NCI-H1417 treated with DMSO at 0.1 percent for 48 hours (cell line): ENCODE measurements around the gene ZBTB5.

Experiments used
- DNase-seq: peaks from one replicate; lab custom pipeline; 2025; lab: John Stamatoyannopoulos, UW

ZBTB5 gene

GRCh38 chr9:37422289-37423104, 42.8 kb downstream of the ZBTB5 start, which contains the start of gene GRHPR:
Gene GRHPR, plus strand, starts transcription at chr9:37422696. Its CDS starts 55 bp downstream, at chr9:37422751.
- DNase-seq = peak; percentile 8

- no peak for DNase-seq
These were observed 43.3 kb downstream of the ZBTB5 start for GRCh38 chr9:37421914-37422288.

GRCh38 chr9:37420271-37421215, 44.7 kb downstream of the ZBTB5 start:
- no peak for DNase-seq

GRCh38 chr9:37419204-37419603, 46.0 kb downstream of the ZBTB5 start:
- no peak for DNase-seq

- DNase-seq = no peak
These were observed 47.2 kb downstream of the ZBTB5 start for GRCh38 chr9:37417857-37418618.

- DNase-seq = no peak
These were observed 47.9 kb downstream of the ZBTB5 start for GRCh38 chr9:37417252-37417803.

- DNase-seq = no peak
These were observed 50.1 kb downstream of the ZBTB5 start for GRCh38 chr9:37415011-37415719.

- no peak for DNase-seq
These were observed 50.7 kb downstream of the ZBTB5 start for GRCh38 chr9:37414503-37414943.

GRCh38 chr9:37413311-37413710, 51.9 kb downstream of the ZBTB5 start:
- DNase-seq = no peak

- no peak for DNase-seq
These were observed 52.7 kb downstream of the ZBTB5 start for GRCh38 chr9:37412431-37413151.

- no peak for DNase-seq
These were observed 54.1 kb downstream of the ZBTB5 start for GRCh38 chr9:37410969-37411785.

GRCh38 chr9:37410354-37410861, 54.8 kb downstream of the ZBTB5 start:
- no peak for DNase-seq

- DNase-seq = no peak
These were observed 56.1 kb downstream of the ZBTB5 start for GRCh38 chr9:37408933-37409710.

- DNase-seq = no peak
These were observed 57.8 kb downstream of the ZBTB5 start for GRCh38 chr9:37407468-37407867.

GRCh38 chr9:37406603-37407401, 58.4 kb downstream of the ZBTB5 start:
- no peak for DNase-seq

- DNase-seq = no peak
These were observed 59.4 kb downstream of the ZBTB5 start for GRCh38 chr9:37405764-37406380.

GRCh38 chr9:37405350-37405749, 59.9 kb downstream of the ZBTB5 start:
- no peak for DNase-seq
